ENCODE results near the gene ZNF174.

- TF ChIP-seq CTCF (IDR thresholded peaks at IDR 0.05) (peak in 1 of 4 donors; percentile 2), POLR2A (IDR thresholded peaks at IDR 0.05) (peak; percentile 41)
Observed at GRCh38 chr16:3444032-3444388, 43.0 kb downstream of the ZNF174 start.
